Mucosa of rectum (tissue), 2 donors: ENCODE results near the gene OSBPL7.
A peak's percentile ranks its signal among the peaks of the same experiment; 100 is the strongest.

Source experiments
- H3K27ac ChIP-seq, 2 donors: one replicate each; pipeline ENCODE4 v1.7.0; 2013; ENCODE audit warnings: inconsistent platforms in 2 of 2, low read depth in 2 of 2, low read length in 2 of 2
- H3K27me3 ChIP-seq, 2 donors: one replicate each; pipeline ENCODE4 v1.7.0; 2013; ENCODE audit warnings: low read length in 2 of 2; ENCODE audit not compliant: control insufficient read depth in 2 of 2, insufficient read depth in 2 of 2
- H3K36me3 ChIP-seq, 2 donors: one replicate each; pipeline ENCODE4 v1.7.0; 2013; ENCODE audit warnings: low read length in 2 of 2; ENCODE audit not compliant: control insufficient read depth in 2 of 2, insufficient read depth in 2 of 2
- H3K4me1 ChIP-seq, 2 donors: one replicate each; pipeline ENCODE4 v1.7.0; 2013; ENCODE audit warnings: low read length in 2 of 2, mild to moderate bottlenecking in 1 of 2; ENCODE audit not compliant: control insufficient read depth in 2 of 2, insufficient read depth in 2 of 2
- H3K4me3 ChIP-seq, 2 donors: one replicate each; pipeline ENCODE4 v1.7.0; 2013; ENCODE audit warnings: low read length in 2 of 2
- H3K9ac ChIP-seq, 2 donors: one replicate each; pipeline ENCODE4 v1.7.0; 2013; ENCODE audit warnings: low read length in 2 of 2, low read depth in 1 of 2, mild to moderate bottlenecking in 1 of 2
- H3K9me3 ChIP-seq, 2 donors: one replicate each; pipeline ENCODE4 v1.7.0; 2013; ENCODE audit warnings: low read length in 2 of 2; ENCODE audit not compliant: control insufficient read depth in 2 of 2
- donor health status: healthy.
- donor health status: Normal muscosa, but diverticular disease.

Gene OSBPL7

GRCh38 chr17:47857551-47858455 is 36.2 kb upstream of the OSBPL7 start:
- H3K4me3 ChIP-seq: no peak overlapping the region
- no peak overlapping the region for H3K27ac ChIP-seq
- H3K9me3 ChIP-seq: no peaks in the 10 kb centered on the region
- no peaks in the 10 kb centered on the region for H3K36me3 ChIP-seq
- no peak overlapping the region for H3K9ac ChIP-seq
- peaks cover 21 to 22% of the 10 kb centered on the region in 2 donors for H3K27me3 ChIP-seq
- no peaks in the 10 kb centered on the region for H3K4me1 ChIP-seq

GRCh38 chr17:47856830-47857229 is 35.2 kb upstream of the OSBPL7 start:
- no peak overlapping the region for H3K27ac ChIP-seq
- H3K36me3 ChIP-seq: no peaks in the 10 kb centered on the region
- peaks cover 29% of the 10 kb centered on the region in 2 donors for H3K27me3 ChIP-seq
- no peaks in the 10 kb centered on the region for H3K4me1 ChIP-seq
- H3K9ac ChIP-seq: no peak overlapping the region
- H3K4me3 ChIP-seq: no peak overlapping the region
- no peaks in the 10 kb centered on the region for H3K9me3 ChIP-seq

- H3K4me3 ChIP-seq: no peak overlapping the region
These were observed 34.1 kb upstream of the OSBPL7 start for GRCh38 chr17:47855737-47856136.

GRCh38 chr17:47853616-47854015 is 32.0 kb upstream of the OSBPL7 start:
- no peaks in the 10 kb centered on the region for H3K9me3 ChIP-seq

More at GRCh38 chr17:47855737-47856136, 34.1 kb upstream of the OSBPL7 start:
- peaks cover 29 to 31% of the 10 kb centered on the region in 2 donors for H3K27me3 ChIP-seq
- no peak overlapping the region for H3K9ac ChIP-seq
- H3K27ac ChIP-seq: no peak overlapping the region
- no peaks in the 10 kb centered on the region for H3K9me3 ChIP-seq
- H3K36me3 ChIP-seq: no peaks in the 10 kb centered on the region
- no peaks in the 10 kb centered on the region for H3K4me1 ChIP-seq

GRCh38 chr17:47852113-47852949 is 30.7 kb upstream of the OSBPL7 start:
- Histone ChIP-seq H3K27ac (no peak overlapping the region), H3K4me3 (no peak overlapping the region), H3K36me3 (no peaks in the 10 kb centered on the region), H3K9me3 (no peaks in the 10 kb centered on the region), H3K9ac (no peak overlapping the region), H3K27me3 (peaks cover 36 to 38% of the 10 kb centered on the region in 2 donors), H3K4me1 (peaks cover 0 to 12% of the 10 kb centered on the region in 2 donors)

More at GRCh38 chr17:47853616-47854015, 32.0 kb upstream of the OSBPL7 start:
- Histone ChIP-seq H3K4me3 (no peak overlapping the region), H3K27me3 (peaks cover 33% of the 10 kb centered on the region in 2 donors), H3K36me3 (no peaks in the 10 kb centered on the region), H3K27ac (no peak overlapping the region), H3K9ac (no peak overlapping the region), H3K4me1 (peaks cover 0 to 12% of the 10 kb centered on the region in 2 donors)

- H3K27me3 ChIP-seq: peaks cover 38 to 39% of the 10 kb centered on the region in 2 donors
- H3K27ac ChIP-seq: no peak overlapping the region
- no peak overlapping the region for H3K4me3 ChIP-seq
- H3K9me3 ChIP-seq: no peaks in the 10 kb centered on the region
- H3K36me3 ChIP-seq: no peaks in the 10 kb centered on the region
- peaks cover 0 to 12% of the 10 kb centered on the region in 2 donors for H3K4me1 ChIP-seq
- H3K9ac ChIP-seq: no peak overlapping the region
These were observed 30.1 kb upstream of the OSBPL7 start for GRCh38 chr17:47851764-47852112.

- Histone ChIP-seq H3K27ac (peak within 1 kb of the TSS; percentile 43 to 53), H3K4me1 (peaks cover 0 to 12% of the 10 kb centered on the region in 2 donors), H3K9ac (peak within 1 kb of the TSS; percentile 74 to 80), H3K4me3 (peak within 1 kb of the TSS; percentile 71), H3K9me3 (no peaks in the 10 kb centered on the region), H3K27me3 (peaks cover 38 to 39% of the 10 kb centered on the region in 2 donors), H3K36me3 (no peaks in the 10 kb centered on the region)
These were observed 29.3 kb upstream of the OSBPL7 start, which contains the start of gene SP6 for GRCh38 chr17:47850692-47851573. TSS of gene SP6 (minus strand) at chr17:47851163. CDS start at chr17:47848429, 2,734 bp downstream.

- no peaks in the 10 kb centered on the region for H3K36me3 ChIP-seq
- H3K4me1 ChIP-seq: peaks cover 0 to 12% of the 10 kb centered on the region in 2 donors
- peak overlapping the region; percentile 71 for H3K4me3 ChIP-seq
- H3K27me3 ChIP-seq: peaks cover 35 to 39% of the 10 kb centered on the region in 2 donors
- peak overlapping the region; percentile 74 to 80 for H3K9ac ChIP-seq
- no peaks in the 10 kb centered on the region for H3K9me3 ChIP-seq
- peak overlapping the region in 1 of 2 donors; percentile 53 for H3K27ac ChIP-seq
These were observed 28.7 kb upstream of the OSBPL7 start for GRCh38 chr17:47850373-47850691.

GRCh38 chr17:47848198-47848513 is 26.6 kb upstream of the OSBPL7 start:
- H3K4me1 ChIP-seq: peaks cover 6 to 16% of the 10 kb centered on the region in 2 donors
- H3K9ac ChIP-seq: no peak overlapping the region
- no peak overlapping the region for H3K4me3 ChIP-seq
- no peaks in the 10 kb centered on the region for H3K36me3 ChIP-seq
- no peaks in the 10 kb centered on the region for H3K9me3 ChIP-seq
- no peak overlapping the region for H3K27ac ChIP-seq
- H3K27me3 ChIP-seq: peaks cover 19 to 25% of the 10 kb centered on the region in 2 donors
